HepG2 (cell line): ENCODE measurements around the gene GLIS2. TPM values are rescaled to one million over a fixed set of nuclear protein-coding genes. Genes with fewer than 3 reads are reported as not detected.

Source experiments
- ADNP ChIP-seq: sonication (generic); formaldehyde crosslinking; IDR thresholded peaks from 2 replicates; pipeline ENCODE4 v1.4.0; 2020; ENCODE audit warnings: missing genetic modification reagents
- AGO1 ChIP-seq: fragments of 200-400 bp; formaldehyde crosslinking; IDR thresholded peaks from 2 replicates; pipeline ENCODE4 v1.6.1; 2017; ENCODE audit warnings: mild to moderate bottlenecking, low read depth, low read length, moderate library complexity; ENCODE audit not compliant: poor library complexity, severe bottlenecking
- CC2D1A ChIP-seq: sonication (generic); formaldehyde crosslinking; IDR thresholded peaks from 2 replicates; pipeline ENCODE4 v1.8.1; 2023; ENCODE audit warnings: mild to moderate bottlenecking, missing genetic modification reagents
- CEBPZ ChIP-seq: IDR thresholded peaks from 2 replicates; pipeline ENCODE4 v1.6.1; 2012; ENCODE audit warnings: low read length, improper control_type of control experiment
- ELF1 ChIP-seq: sonication (generic); formaldehyde crosslinking; IDR thresholded peaks from 2 replicates; pipeline ENCODE4 v1.4.0; 2020; ENCODE audit warnings: missing genetic modification reagents
- HES4 ChIP-seq: sonication (generic); formaldehyde crosslinking; IDR thresholded peaks from 2 replicates; pipeline ENCODE4 v1.9.0; 2021; ENCODE audit warnings: mild to moderate bottlenecking, missing genetic modification reagents, borderline replicate concordance
- KLF11 ChIP-seq: IDR thresholded peaks from 2 replicates; pipeline ENCODE4 v1.6.1; 2016; ENCODE audit warnings: missing compliant biosample characterization
- MED1 ChIP-seq: sonication (generic); formaldehyde crosslinking; IDR thresholded peaks from 2 replicates; pipeline ENCODE4 v1.4.0; 2020; ENCODE audit warnings: missing genetic modification reagents
- SAP130 ChIP-seq: IDR thresholded peaks from 2 replicates; pipeline ENCODE4 v1.6.1; 2016; ENCODE audit warnings: low read depth
- STAT5B ChIP-seq: sonication (generic); formaldehyde crosslinking; IDR thresholded peaks from 2 replicates; pipeline ENCODE4 v1.4.0; 2020; ENCODE audit warnings: missing genetic modification reagents
- ZBTB7B ChIP-seq: sonication (generic); formaldehyde crosslinking; IDR thresholded peaks from 2 replicates; pipeline ENCODE4 v1.4.0; 2020; ENCODE audit warnings: missing genetic modification reagents
- ZMAT5 ChIP-seq: sonication (generic); formaldehyde crosslinking; IDR thresholded peaks from 2 replicates; pipeline ENCODE4 v1.5.0; 2020; ENCODE audit warnings: mild to moderate bottlenecking, low read depth, missing genetic modification reagents, borderline replicate concordance
- ZNF543 ChIP-seq: sonication (generic); formaldehyde crosslinking; IDR thresholded peaks from 2 replicates; pipeline ENCODE4 v1.4.0; 2020; ENCODE audit warnings: mild to moderate bottlenecking, missing genetic modification reagents
- ZNF556 ChIP-seq: sonication (generic); formaldehyde crosslinking; IDR thresholded peaks from 2 replicates; pipeline ENCODE4 v1.4.0; 2020; ENCODE audit warnings: mild to moderate bottlenecking, missing genetic modification reagents, borderline replicate concordance
- polyA plus RNA-seq, 8 experiments: library from polyadenylated mRNA; depleted of rRNA in 3 of 8; stranded (reverse) in 7 of 8; unstranded in 1 of 8; fragments of >200 nt; fragmentation: Illumina TruSeq in 4 of 8; extraction: Trizol in 4 of 8; gene quantifications; 2 replicates each; pipeline versions ENCODE4 v1.2.1 to v1.2.3, GENCODE V29; 2011 to 2016; ENCODE audit warnings: low read depth in 4 of 8, missing spikeins in 1 of 8, mixed read lengths in 1 of 8; ENCODE audit not compliant: insufficient read depth in 1 of 8
- total RNA-seq, 5 experiments: library from RNA; depleted of rRNA; stranded (reverse); fragments of >200 nt; fragmentation: Illumina TruSeq; extraction: Trizol; gene quantifications; 2 replicates each; pipeline ENCODE4 v1.2.3, GENCODE V29; 2016; ENCODE audit warnings: low read depth in 1 of 5
- TF ChIP-seq, protein P1 (sequence below): sonication (generic); formaldehyde crosslinking; IDR thresholded peaks from 2 replicates; pipeline ENCODE4 v1.4.0; 2020; ENCODE audit warnings: mild to moderate bottlenecking, missing genetic modification reagents
- TF ChIP-seq, protein P2 (sequence below): IDR thresholded peaks from 2 replicates; pipeline ENCODE4 v1.6.1; 2016; ENCODE audit warnings: missing compliant biosample characterization, missing genetic modification reagents, borderline replicate concordance
- TF ChIP-seq, protein P3 (sequence below): sonication (generic); formaldehyde crosslinking; IDR thresholded peaks from 2 replicates; pipeline ENCODE4; 2020; ENCODE audit warnings: missing genetic modification reagents, mild to moderate bottlenecking, borderline replicate concordance

Gene GLIS2
- total and polyA plus RNA-seq, 2 of the 13 experiments (the other 11 are each of a cell fraction or from before 2014, with no cell fraction given): 0.28 to 0.29 TPM

- TF ChIP-seq, protein P1, sequence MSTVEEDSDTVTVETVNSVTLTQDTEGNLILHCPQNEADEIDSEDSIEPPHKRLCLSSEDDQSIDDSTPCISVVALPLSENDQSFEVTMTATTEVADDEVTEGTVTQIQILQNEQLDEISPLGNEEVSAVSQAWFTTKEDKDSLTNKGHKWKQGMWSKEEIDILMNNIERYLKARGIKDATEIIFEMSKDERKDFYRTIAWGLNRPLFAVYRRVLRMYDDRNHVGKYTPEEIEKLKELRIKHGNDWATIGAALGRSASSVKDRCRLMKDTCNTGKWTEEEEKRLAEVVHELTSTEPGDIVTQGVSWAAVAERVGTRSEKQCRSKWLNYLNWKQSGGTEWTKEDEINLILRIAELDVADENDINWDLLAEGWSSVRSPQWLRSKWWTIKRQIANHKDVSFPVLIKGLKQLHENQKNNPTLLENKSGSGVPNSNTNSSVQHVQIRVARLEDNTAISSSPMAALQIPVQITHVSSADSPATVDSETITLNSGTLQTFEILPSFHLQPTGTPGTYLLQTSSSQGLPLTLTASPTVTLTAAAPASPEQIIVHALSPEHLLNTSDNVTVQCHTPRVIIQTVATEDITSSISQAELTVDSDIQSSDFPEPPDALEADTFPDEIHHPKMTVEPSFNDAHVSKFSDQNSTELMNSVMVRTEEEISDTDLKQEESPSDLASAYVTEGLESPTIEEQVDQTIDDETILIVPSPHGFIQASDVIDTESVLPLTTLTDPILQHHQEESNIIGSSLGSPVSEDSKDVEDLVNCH (CRISPR knock-in tag): no peak
- TF ChIP-seq, protein P2, sequence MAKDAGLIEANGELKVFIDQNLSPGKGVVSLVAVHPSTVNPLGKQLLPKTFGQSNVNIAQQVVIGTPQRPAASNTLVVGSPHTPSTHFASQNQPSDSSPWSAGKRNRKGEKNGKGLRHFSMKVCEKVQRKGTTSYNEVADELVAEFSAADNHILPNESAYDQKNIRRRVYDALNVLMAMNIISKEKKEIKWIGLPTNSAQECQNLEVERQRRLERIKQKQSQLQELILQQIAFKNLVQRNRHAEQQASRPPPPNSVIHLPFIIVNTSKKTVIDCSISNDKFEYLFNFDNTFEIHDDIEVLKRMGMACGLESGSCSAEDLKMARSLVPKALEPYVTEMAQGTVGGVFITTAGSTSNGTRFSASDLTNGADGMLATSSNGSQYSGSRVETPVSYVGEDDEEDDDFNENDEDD (CRISPR knock-in tag): no peak
- TF ChIP-seq ZNF556 (CRISPR knock-in tag) (no peak), ZMAT5 (no peak), CEBPZ (no peak), SAP130 (CRISPR knock-in tag) (peak; percentile 71), CC2D1A (CRISPR knock-in tag) (no peak), STAT5B (CRISPR knock-in tag) (no peak), ELF1 (CRISPR knock-in tag) (no peak), ZBTB7B (CRISPR knock-in tag) (0 out of 2 replicates have a peak, but pooled peaks have one; percentile 36), HES4 (CRISPR knock-in tag) (no peak), KLF11 (CRISPR knock-in tag) (no peak), MED1 (CRISPR knock-in tag) (0 out of 2 replicates have a peak, but pooled peaks have one; percentile 30), AGO1 (peak; percentile 15), ADNP (CRISPR knock-in tag) (no peak), ZNF543 (CRISPR knock-in tag) (no peak)
- TF ChIP-seq, protein P3, sequence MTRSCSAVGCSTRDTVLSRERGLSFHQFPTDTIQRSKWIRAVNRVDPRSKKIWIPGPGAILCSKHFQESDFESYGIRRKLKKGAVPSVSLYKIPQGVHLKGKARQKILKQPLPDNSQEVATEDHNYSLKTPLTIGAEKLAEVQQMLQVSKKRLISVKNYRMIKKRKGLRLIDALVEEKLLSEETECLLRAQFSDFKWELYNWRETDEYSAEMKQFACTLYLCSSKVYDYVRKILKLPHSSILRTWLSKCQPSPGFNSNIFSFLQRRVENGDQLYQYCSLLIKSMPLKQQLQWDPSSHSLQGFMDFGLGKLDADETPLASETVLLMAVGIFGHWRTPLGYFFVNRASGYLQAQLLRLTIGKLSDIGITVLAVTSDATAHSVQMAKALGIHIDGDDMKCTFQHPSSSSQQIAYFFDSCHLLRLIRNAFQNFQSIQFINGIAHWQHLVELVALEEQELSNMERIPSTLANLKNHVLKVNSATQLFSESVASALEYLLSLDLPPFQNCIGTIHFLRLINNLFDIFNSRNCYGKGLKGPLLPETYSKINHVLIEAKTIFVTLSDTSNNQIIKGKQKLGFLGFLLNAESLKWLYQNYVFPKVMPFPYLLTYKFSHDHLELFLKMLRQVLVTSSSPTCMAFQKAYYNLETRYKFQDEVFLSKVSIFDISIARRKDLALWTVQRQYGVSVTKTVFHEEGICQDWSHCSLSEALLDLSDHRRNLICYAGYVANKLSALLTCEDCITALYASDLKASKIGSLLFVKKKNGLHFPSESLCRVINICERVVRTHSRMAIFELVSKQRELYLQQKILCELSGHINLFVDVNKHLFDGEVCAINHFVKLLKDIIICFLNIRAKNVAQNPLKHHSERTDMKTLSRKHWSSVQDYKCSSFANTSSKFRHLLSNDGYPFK (CRISPR knock-in tag): no peak
These were observed 13.2 kb downstream of the GLIS2 start (continued) for GRCh38 chr16:4328782-4329775.
